Measurements from ENCODE around the gene FBXO22.
"Not testable (repeated sequence)": the region's sequence is repeated elsewhere in the genome, so short reads cannot be mapped to it uniquely, and the experiment has no call there.

The FBXO22 gene

GRCh38 chr15:75961331-75961730 is 57.7 kb downstream of the FBXO22 start:
- no peak overlapping the region for H3K27ac Mint-ChIP-seq
- H3K4me3 Mint-ChIP-seq, result no peak overlapping the region
- H3K9me3 Mint-ChIP-seq, result peaks cover 5% of the 10 kb centered on the region
- no peaks in the 10 kb centered on the region for H3K4me1 Mint-ChIP-seq
- no peaks in the 10 kb centered on the region for H3K27me3 Mint-ChIP-seq (ENCODE audit: low read depth)
- TF ChIP-seq, protein P1, sequence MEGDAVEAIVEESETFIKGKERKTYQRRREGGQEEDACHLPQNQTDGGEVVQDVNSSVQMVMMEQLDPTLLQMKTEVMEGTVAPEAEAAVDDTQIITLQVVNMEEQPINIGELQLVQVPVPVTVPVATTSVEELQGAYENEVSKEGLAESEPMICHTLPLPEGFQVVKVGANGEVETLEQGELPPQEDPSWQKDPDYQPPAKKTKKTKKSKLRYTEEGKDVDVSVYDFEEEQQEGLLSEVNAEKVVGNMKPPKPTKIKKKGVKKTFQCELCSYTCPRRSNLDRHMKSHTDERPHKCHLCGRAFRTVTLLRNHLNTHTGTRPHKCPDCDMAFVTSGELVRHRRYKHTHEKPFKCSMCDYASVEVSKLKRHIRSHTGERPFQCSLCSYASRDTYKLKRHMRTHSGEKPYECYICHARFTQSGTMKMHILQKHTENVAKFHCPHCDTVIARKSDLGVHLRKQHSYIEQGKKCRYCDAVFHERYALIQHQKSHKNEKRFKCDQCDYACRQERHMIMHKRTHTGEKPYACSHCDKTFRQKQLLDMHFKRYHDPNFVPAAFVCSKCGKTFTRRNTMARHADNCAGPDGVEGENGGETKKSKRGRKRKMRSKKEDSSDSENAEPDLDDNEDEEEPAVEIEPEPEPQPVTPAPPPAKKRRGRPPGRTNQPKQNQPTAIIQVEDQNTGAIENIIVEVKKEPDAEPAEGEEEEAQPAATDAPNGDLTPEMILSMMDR (IDR thresholded peaks at IDR 0.05; ENCODE audit: unreplicated experiment in 3 of 3), result no peak
- H3K36me3 Mint-ChIP-seq (ENCODE audit: low read depth), result no peaks in the 10 kb centered on the region

GRCh38 chr15:75966073-75966472 is 62.4 kb downstream of the FBXO22 start:
- Mint-ChIP-seq H3K9me3 (peaks cover 5% of the 10 kb centered on the region), H3K27me3 (ENCODE audit: low read depth) (no peaks in the 10 kb centered on the region), H3K4me3 (no peak overlapping the region), H3K4me1 (no peaks in the 10 kb centered on the region), H3K27ac (no peak overlapping the region), H3K36me3 (ENCODE audit: low read depth) (no peaks in the 10 kb centered on the region)
- TF ChIP-seq, protein P1 (IDR thresholded peaks at IDR 0.05; ENCODE audit: unreplicated experiment in 3 of 3), result no peak

GRCh38 chr15:75976766-75977165 is 73.1 kb downstream of the FBXO22 start:
- H3K27ac Mint-ChIP-seq; H3K4me1 Mint-ChIP-seq; H3K4me3 Mint-ChIP-seq; H3K27me3 Mint-ChIP-seq (ENCODE audit: low read depth); H3K36me3 Mint-ChIP-seq (ENCODE audit: low read depth): not testable (repeated sequence)
- peaks cover 10% of the 10 kb centered on the region for H3K9me3 Mint-ChIP-seq

DNA sequence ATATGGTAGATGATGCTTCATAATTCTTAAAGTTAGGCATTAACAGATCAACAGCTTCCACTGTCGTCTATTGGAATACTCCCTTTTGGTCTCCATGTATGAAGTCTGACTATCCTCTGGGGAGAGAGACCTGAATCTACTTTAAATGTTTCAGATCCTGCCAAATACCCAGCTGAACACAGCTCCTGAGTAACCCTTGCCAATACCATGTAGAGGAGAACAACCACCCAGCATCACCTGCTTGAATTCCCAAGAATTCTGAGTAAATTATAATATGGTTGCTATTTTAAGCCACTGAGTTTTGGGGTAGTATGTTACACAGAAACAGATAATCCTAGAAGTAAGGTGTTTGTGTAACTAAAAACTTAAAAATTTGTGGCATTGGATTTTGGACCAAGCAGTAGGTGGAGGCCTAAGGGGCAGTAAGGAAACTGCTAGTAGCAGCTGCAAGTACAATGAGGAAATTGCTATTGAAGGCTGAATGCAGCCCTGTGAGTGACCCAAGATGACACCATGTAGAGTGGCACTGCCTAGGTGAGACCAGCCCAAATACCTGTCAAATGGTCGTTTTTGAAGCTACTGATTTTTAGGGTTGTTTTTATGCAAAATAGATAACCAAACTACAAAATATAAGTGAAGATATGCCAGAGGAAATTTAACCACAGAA is 77.6 kb downstream of the FBXO22 start:
- H3K27ac Mint-ChIP-seq, result no peak overlapping the region
- no peaks in the 10 kb centered on the region for H3K27me3 Mint-ChIP-seq (ENCODE audit: low read depth)
- H3K4me1 Mint-ChIP-seq, result no peaks in the 10 kb centered on the region
- TF ChIP-seq, protein P1 (IDR thresholded peaks at IDR 0.05; ENCODE audit: unreplicated experiment in 3 of 3), result no peak
- H3K9me3 Mint-ChIP-seq, result peaks cover 4% of the 10 kb centered on the region
- no peak overlapping the region for H3K4me3 Mint-ChIP-seq
- H3K36me3 Mint-ChIP-seq (ENCODE audit: low read depth), result peaks cover 4% of the 10 kb centered on the region

- H3K36me3 Mint-ChIP-seq (ENCODE audit: low read depth), result peaks cover 4% of the 10 kb centered on the region
- peaks cover 4% of the 10 kb centered on the region for H3K9me3 Mint-ChIP-seq
- H3K27me3 Mint-ChIP-seq (ENCODE audit: low read depth), result no peaks in the 10 kb centered on the region
- H3K27ac Mint-ChIP-seq, result no peak overlapping the region
- TF ChIP-seq, protein P1 (IDR thresholded peaks at IDR 0.05; ENCODE audit: unreplicated experiment in 3 of 3), result no peak
- H3K4me1 Mint-ChIP-seq, result no peaks in the 10 kb centered on the region
- H3K4me3 Mint-ChIP-seq, result no peak overlapping the region
Observed at GRCh38 chr15:75982468-75982867, 78.8 kb downstream of the FBXO22 start.

GRCh38 chr15:75984706-75985105 is 81.0 kb downstream of the FBXO22 start:
- H3K36me3 Mint-ChIP-seq (ENCODE audit: low read depth); H3K4me3 Mint-ChIP-seq; H3K27ac Mint-ChIP-seq; H3K4me1 Mint-ChIP-seq; H3K9me3 Mint-ChIP-seq; H3K27me3 Mint-ChIP-seq (ENCODE audit: low read depth): not testable (repeated sequence)

GRCh38 chr15:75985971-75986370 is 82.3 kb downstream of the FBXO22 start:
- TF ChIP-seq, protein P1 (IDR thresholded peaks at IDR 0.05; ENCODE audit: unreplicated experiment in 3 of 3), result no peak
- H3K27me3 Mint-ChIP-seq (ENCODE audit: low read depth), result no peaks in the 10 kb centered on the region
- H3K4me1 Mint-ChIP-seq, result no peaks in the 10 kb centered on the region
- no peak overlapping the region for H3K4me3 Mint-ChIP-seq
- no peak overlapping the region for H3K27ac Mint-ChIP-seq
- no peaks in the 10 kb centered on the region for H3K9me3 Mint-ChIP-seq
- no peaks in the 10 kb centered on the region for H3K36me3 Mint-ChIP-seq (ENCODE audit: low read depth)

Data from nephron (organoid).